ENCODE results near the gene GSTM4. TPM values are rescaled to one million over a fixed set of nuclear protein-coding genes. Genes with fewer than 3 reads are reported as not detected.
"Not testable (repeated sequence)": the region's sequence is repeated elsewhere in the genome, so short reads cannot be mapped to it uniquely, and the experiment has no call there.

Gene GSTM4
- polyA plus RNA-seq, 1 donor from 2014 or later, result 22.3 TPM

- H3K4me1 Mint-ChIP-seq, H3K9me3 Mint-ChIP-seq, H3K4me3 Mint-ChIP-seq: not testable (repeated sequence)
Observed at GRCh38 chr1:109685399-109685798, 29.5 kb downstream of the GSTM4 start.

GRCh38 chr1:109685890-109686289 lies 30.0 kb downstream of the GSTM4 start:
- H3K27me3 Mint-ChIP-seq, H3K9me3 Mint-ChIP-seq, H3K27ac Mint-ChIP-seq, H3K4me1 Mint-ChIP-seq, H3K4me3 Mint-ChIP-seq, H3K36me3 Mint-ChIP-seq: not testable (repeated sequence)

More at GRCh38 chr1:109685399-109685798, 29.5 kb downstream of the GSTM4 start:
- not testable (repeated sequence) for H3K27me3 Mint-ChIP-seq, H3K36me3 Mint-ChIP-seq, H3K27ac Mint-ChIP-seq

- H3K27me3 Mint-ChIP-seq, H3K27ac Mint-ChIP-seq, H3K36me3 Mint-ChIP-seq, H3K9me3 Mint-ChIP-seq, H3K4me1 Mint-ChIP-seq: not testable (repeated sequence)
- peak overlapping the region in 2 of 4 donors; percentile 86 to 93 for H3K4me3 Mint-ChIP-seq
Observed at GRCh38 chr1:109687109-109687508, 31.2 kb downstream of the GSTM4 start.

DNA sequence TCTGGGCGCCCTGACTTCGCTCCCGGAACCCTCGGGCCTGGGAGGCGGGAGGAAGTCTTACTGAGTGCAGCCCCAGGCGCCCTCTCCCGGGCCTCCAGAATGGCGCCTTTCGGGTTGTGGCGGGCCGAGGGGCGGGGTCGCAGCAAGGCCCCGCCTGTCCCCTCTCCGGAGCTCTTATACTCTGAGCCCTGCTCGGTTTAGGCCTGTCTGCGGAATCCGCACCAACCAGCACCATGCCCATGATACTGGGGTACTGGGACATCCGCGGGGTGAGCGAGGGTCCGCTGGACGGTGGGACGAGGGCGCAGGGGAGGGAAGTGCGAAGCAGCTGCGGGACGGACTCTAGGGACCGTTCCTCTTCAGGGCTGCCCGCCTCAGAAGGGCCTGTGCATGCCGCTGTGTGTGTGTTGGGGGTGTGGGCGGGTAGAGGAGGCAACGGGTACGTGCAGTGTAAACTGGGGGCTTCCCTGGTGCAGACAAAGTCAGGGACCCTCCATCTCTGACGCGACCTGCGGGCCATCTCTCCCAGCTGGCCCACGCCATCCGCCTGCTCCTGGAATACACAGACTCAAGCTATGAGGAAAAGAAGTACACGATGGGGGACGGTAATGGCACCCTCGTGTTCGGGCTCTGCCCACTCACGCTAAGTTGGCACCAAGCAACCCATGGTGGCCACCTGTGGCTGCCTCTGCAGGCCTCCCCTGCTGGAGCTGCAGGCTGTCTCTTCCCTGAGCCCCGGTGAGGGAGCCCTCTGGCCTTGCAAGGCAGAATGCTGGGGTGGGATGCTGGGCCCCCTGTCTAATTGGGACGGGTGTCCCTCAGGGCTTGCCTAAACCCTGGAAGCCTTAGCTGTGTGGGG lies 32.0 kb downstream of the GSTM4 start, which contains the start of gene GSTM1:
Gene GSTM1 (plus strand): TSS at position 177 of the 859 bp plus-strand sequence. CDS start 57 bp downstream, at position 234.
- Mint-ChIP-seq H3K36me3 (no peaks in the 10 kb centered on the region), H3K27me3 (no peaks in the 10 kb centered on the region), H3K4me3 (peak within 1 kb of the TSS in 2 of 4 donors; percentile 86 to 93), H3K4me1 (peaks cover 0 to 2% (median 0%) of the 10 kb centered on the region in 3 donors), H3K9me3 (no peaks in the 10 kb centered on the region), H3K27ac (no peak within 1 kb of the TSS)

DNA sequence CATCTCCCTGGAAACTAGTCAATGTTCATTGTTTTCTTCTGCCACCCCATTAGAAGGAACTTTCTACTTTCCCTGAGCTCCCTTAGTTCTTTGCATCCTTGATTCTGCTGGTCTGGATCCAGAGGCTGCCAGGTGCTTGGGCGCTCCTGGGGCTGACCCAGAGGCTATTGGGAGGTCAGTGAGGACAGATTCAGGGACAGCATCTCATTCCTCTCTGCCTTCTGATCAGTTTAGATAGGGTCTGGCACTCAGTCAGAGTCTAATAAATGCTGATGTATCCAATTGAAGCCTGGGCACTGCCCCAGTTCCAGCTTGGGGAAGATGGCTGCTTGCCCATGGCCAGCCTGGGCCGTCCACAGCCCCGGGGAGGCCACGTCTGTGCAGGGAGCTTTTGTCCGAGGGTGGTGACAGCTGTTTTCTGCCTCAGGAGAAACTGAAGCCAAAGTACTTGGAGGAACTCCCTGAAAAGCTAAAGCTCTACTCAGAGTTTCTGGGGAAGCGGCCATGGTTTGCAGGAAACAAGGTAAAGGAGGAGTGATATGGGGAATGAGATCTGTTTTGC lies 34.0 kb downstream of the GSTM4 start:
- no peaks in the 10 kb centered on the region for H3K27me3 Mint-ChIP-seq
- H3K9me3 Mint-ChIP-seq, result no peaks in the 10 kb centered on the region
- peaks cover 0 to 2% (median 0%) of the 10 kb centered on the region in 3 donors for H3K4me1 Mint-ChIP-seq
- no peak overlapping the region for H3K27ac Mint-ChIP-seq
- H3K36me3 Mint-ChIP-seq, result no peaks in the 10 kb centered on the region
- peak overlapping the region in 1 of 4 donors; percentile 3 for H3K4me3 Mint-ChIP-seq

DNA sequence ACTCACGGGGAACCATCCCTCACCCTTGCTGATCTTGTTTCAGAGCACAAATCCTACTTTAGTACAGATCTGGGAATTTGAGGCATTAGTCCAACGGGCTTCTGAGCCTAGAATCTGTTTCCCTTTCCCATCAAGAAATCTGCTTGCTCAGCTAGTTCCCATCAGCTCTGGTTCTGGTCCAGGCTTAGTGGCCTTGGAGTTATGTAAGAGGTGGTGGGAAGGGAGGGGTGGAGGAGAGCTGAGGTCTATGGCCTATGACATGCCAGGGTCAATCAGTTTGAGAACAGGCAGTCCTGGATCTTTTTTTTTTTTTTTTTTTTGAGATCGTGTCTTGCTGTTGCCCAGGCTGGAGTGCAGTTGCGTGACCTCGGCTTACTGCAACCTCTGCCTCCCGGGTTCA lies 35.9 kb downstream of the GSTM4 start:
- H3K27ac Mint-ChIP-seq, result no peak overlapping the region
- no peak overlapping the region for H3K4me3 Mint-ChIP-seq
- no peaks in the 10 kb centered on the region for H3K36me3 Mint-ChIP-seq
- no peaks in the 10 kb centered on the region for H3K9me3 Mint-ChIP-seq
- no peaks in the 10 kb centered on the region for H3K27me3 Mint-ChIP-seq
- H3K4me1 Mint-ChIP-seq, result peaks cover 0 to 2% (median 0%) of the 10 kb centered on the region in 3 donors

- H3K27ac Mint-ChIP-seq, H3K27me3 Mint-ChIP-seq, H3K36me3 Mint-ChIP-seq, H3K9me3 Mint-ChIP-seq, H3K4me3 Mint-ChIP-seq, H3K4me1 Mint-ChIP-seq: not testable (repeated sequence)
Observed at GRCh38 chr1:109694400-109694799, 38.5 kb downstream of the GSTM4 start.

DNA sequence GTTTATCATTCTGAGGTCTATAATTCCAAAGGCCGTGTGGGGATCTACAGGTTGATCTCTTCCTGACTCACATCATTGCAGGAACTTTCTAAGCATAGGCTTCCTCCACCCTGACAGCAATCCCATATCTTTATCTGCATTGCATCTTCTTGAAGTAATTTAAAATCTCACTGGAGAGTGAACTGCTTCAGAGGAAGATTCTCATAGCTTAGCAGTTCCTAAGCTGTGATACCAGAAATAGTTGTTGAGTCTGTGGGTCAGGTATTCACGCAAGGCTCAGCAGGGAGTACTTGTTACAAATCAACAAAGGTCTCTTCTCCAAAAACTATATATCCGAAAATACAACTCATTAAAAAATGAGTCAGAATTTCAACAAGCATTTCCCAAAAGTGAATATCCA lies 39.2 kb downstream of the GSTM4 start:
- H3K9me3 Mint-ChIP-seq, H3K36me3 Mint-ChIP-seq: not testable (repeated sequence)

GRCh38 chr1:109697066-109697465 lies 41.2 kb downstream of the GSTM4 start:
- Mint-ChIP-seq H3K27me3 (no peaks in the 10 kb centered on the region), H3K9me3 (no peaks in the 10 kb centered on the region), H3K36me3 (no peaks in the 10 kb centered on the region), H3K4me3 (no peak overlapping the region), H3K27ac (no peak overlapping the region), H3K4me1 (no peaks in the 10 kb centered on the region)

More for the DNA sequence above, 39.2 kb downstream of the GSTM4 start:
- not testable (repeated sequence) for H3K4me3 Mint-ChIP-seq, H3K27ac Mint-ChIP-seq, H3K4me1 Mint-ChIP-seq, H3K27me3 Mint-ChIP-seq

- not testable (repeated sequence) for H3K27me3 Mint-ChIP-seq, H3K27ac Mint-ChIP-seq, H3K4me3 Mint-ChIP-seq, H3K4me1 Mint-ChIP-seq, H3K36me3 Mint-ChIP-seq, H3K9me3 Mint-ChIP-seq
Observed at GRCh38 chr1:109697861-109698260, 42.0 kb downstream of the GSTM4 start.

DNA sequence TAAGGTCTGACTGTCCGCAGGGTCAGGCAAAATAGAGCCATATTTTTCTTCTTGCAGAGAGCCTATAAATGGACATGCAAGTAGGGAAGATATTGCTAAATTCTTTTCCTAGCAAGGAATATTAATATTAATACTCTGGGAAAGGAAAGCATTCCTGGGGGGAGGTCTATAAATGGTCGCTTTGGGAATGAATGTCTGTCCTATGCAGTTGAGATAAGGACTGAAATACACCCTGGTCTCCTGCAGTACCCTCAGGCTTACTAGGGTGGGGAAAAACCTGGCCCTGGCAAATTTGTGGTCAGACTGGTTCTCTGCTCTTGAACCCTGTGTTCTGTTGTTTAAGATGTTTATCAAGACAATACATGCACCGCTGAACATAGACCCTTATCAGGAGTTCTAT lies 47.0 kb downstream of the GSTM4 start:
- H3K4me3 Mint-ChIP-seq, result peak overlapping the region in 1 of 4 donors; percentile 17
- H3K27ac Mint-ChIP-seq, H3K36me3 Mint-ChIP-seq, H3K9me3 Mint-ChIP-seq, H3K27me3 Mint-ChIP-seq, H3K4me1 Mint-ChIP-seq: not testable (repeated sequence)

DNA sequence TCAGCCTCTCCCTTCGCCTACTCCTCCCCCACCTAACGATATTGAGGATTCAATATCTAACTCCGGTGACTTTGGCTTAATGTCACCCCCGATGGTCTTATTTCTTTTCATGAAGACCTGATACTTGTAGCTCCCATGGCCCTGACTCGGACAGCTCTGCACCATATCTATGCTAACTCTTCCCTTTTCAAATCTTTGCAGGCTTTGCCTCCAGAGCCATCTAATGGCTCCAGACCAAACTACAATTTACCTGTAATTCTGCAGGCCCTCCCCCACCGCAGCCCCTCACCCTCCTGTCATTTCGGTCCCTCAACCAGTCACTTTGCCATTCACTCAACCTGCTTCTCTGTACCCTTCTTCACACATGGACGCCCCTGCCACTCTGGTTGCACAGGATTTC lies 48.3 kb downstream of the GSTM4 start:
- peaks cover 6% of the 10 kb centered on the region for H3K27me3 Mint-ChIP-seq
- peak overlapping the region in 1 of 4 donors; percentile 75 for H3K4me3 Mint-ChIP-seq
- H3K9me3 Mint-ChIP-seq, result peaks cover 4 to 19% (median 10%) of the 10 kb centered on the region in 3 donors
- no peaks in the 10 kb centered on the region for H3K4me1 Mint-ChIP-seq
- peaks cover 12% of the 10 kb centered on the region for H3K36me3 Mint-ChIP-seq
- no peak overlapping the region for H3K27ac Mint-ChIP-seq

DNA sequence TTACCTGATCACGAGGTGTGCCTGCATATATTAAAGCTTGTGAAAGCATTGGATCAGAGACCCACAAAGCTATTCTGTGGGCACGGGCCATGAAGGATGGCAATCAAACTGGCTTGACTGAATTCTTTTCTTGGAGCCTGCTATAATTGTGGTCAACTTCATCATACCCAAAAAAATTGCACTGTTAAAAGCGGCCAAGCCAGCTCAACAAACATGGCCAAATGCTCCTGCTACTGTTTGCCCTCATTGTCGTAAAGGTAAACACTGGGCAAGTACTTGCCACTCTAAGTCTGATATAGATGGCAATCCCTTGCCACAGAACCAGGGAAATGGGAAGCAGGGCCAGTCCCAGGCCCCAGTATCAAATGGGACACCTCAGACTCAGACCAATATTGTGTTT lies 49.5 kb downstream of the GSTM4 start:
- Mint-ChIP-seq H3K36me3 (peaks cover 15% of the 10 kb centered on the region), H3K27me3 (peaks cover 6% of the 10 kb centered on the region), H3K4me1 (no peaks in the 10 kb centered on the region), H3K4me3 (no peak overlapping the region), H3K27ac (no peak overlapping the region), H3K9me3 (peaks cover 4 to 24% (median 15%) of the 10 kb centered on the region in 3 donors)

DNA sequence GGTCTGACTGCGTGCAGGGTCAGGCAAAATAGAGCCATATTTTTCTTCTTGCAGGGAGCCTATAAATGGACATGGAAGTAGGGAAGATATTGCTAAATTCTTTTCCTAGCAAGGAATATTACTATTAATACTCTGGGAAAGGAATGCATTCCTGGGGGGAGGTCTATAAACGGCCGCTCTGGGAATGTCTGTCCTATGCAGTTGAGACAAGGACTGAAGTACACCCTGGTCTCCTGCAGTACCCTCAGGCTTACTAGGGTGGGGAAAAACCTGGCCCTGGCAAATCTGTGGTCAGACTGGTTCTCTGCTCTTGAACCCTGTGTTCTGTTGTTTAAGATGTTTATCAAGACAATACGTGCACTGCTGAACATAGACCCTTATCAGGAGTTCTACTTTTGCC lies 53.0 kb downstream of the GSTM4 start:
- Mint-ChIP-seq H3K9me3 (peaks cover 4 to 16% (median 15%) of the 10 kb centered on the region in 3 donors), H3K36me3 (peaks cover 13% of the 10 kb centered on the region), H3K27me3 (peaks cover 11% of the 10 kb centered on the region)
- not testable (repeated sequence) for H3K27ac Mint-ChIP-seq, H3K4me3 Mint-ChIP-seq, H3K4me1 Mint-ChIP-seq

DNA sequence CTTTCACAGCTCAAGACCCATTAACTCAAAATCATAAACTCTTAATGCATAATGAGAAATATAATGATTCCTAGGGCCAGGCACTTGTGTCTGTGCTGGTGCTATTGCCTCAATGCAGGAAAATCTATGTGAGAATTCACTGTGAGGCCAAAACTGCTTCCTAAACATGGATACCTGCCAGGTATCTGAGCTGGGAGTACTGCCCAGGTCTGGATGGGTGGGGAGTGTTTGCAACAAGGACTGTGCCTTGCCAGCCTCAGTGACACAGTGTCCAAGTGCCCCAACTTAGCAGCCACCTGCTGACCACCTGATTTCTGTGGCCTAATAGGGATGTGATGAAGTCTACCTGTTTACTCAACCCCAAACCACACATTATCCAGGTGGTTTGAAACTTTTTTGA lies 53.9 kb downstream of the GSTM4 start:
- not testable (repeated sequence) for H3K4me1 Mint-ChIP-seq, H3K36me3 Mint-ChIP-seq, H3K27ac Mint-ChIP-seq
- Mint-ChIP-seq H3K9me3 (peaks cover 4 to 16% (median 15%) of the 10 kb centered on the region in 3 donors), H3K4me3 (peak overlapping the region in 1 of 4 donors; percentile 17), H3K27me3 (peaks cover 10% of the 10 kb centered on the region)

Measured in IgD-negative memory B cell (primary cell).